Measurements from ENCODE around the gene GTSE1. TPM values are rescaled to one million over a fixed set of nuclear protein-coding genes. Genes with fewer than 3 reads are reported as not detected.

Gene GTSE1
- polyA plus RNA-seq, 1 of the 3 experiments (the other 2 are of a cell fraction) = 12.2 TPM

GRCh38 chr22:46320166-46320710 lies 23.6 kb downstream of the GTSE1 start (continued):
- no peak for TF ChIP-seq YY1 (IDR thresholded peaks at IDR 0.05; ENCODE audit: low read depth)
- TF ChIP-seq USF2 (IDR thresholded peaks at IDR 0.05; ENCODE audit: borderline replicate concordance, low read depth, low read length) = no peak
- no peak for TF ChIP-seq NFIC (IDR thresholded peaks at IDR 0.05; ENCODE audit: borderline replicate concordance)

GRCh38 chr22:46320716-46321386 lies 24.2 kb downstream of the GTSE1 start:
- Histone ChIP-seq H3K27ac (ENCODE audit: low read depth in 2 of 2, low read length in 1 of 2) (no peak overlapping the region), H4K20me1 (ENCODE audit: insufficient read depth) (no peaks in the 10 kb centered on the region), H3F3A (replicated peaks; ENCODE audit: insufficient read depth) (no peaks in the 10 kb centered on the region), H3K36me3 (replicated peaks in 1 of 2; ENCODE audit: control insufficient read depth in 1 of 2, insufficient read depth in 2 of 2, low read length in 1 of 2) (peaks cover 5 to 18% of the 10 kb centered on the region in 2 experiments), H3K9ac (no peak overlapping the region), H2AFZ (ENCODE audit: low read depth) (no peak overlapping the region), H3K79me2 (ENCODE audit: insufficient read depth) (peaks cover 49% of the 10 kb centered on the region), H3K4me1 (ENCODE audit: control insufficient read depth in 1 of 2, insufficient read depth in 2 of 2, low read depth in 1 of 2, low read length in 1 of 2) (no peaks in the 10 kb centered on the region), H3K4me3 (ENCODE audit: low read depth in 2 of 2, low read length in 1 of 2) (no peak overlapping the region), H3K9me3 (no peaks in the 10 kb centered on the region), H3K4me2 (no peak overlapping the region), H3K27me3 (ENCODE audit: insufficient read depth) (no peaks in the 10 kb centered on the region), H3K9me2 (no peaks in the 10 kb centered on the region)
- 95% methylated on average over 17 of the region's 20 CpGs for WGBS (ENCODE audit: low lambda C conversion rate)
- no peak for DNase-seq
- ChIA-PET POLR2A (interaction anchor here (0.6 kb wide), 1 partner anchor 177 kb away, joined by 3 read pairs; no protein-coding TSS in a partner anchor), CTCF (interaction anchor here (0.8 to 1.4 kb wide), 3 partner anchors 199 to 326 kb away, joined by 3 to 5 read pairs (median 4); no protein-coding TSS in a partner anchor)
- no peak for TF ChIP-seq IRF3 (IDR thresholded peaks at IDR 0.05; ENCODE audit: low read depth, low read length)
- TF ChIP-seq RXRA (IDR thresholded peaks at IDR 0.05; ENCODE audit: borderline replicate concordance, low read depth) = no peak

GRCh38 chr22:46322711-46323110 lies 26.0 kb downstream of the GTSE1 start:
- peaks cover 37% of the 10 kb centered on the region for H3K79me2 ChIP-seq (ENCODE audit: insufficient read depth)
- H3K4me2 ChIP-seq = no peak overlapping the region
- peaks cover 10 to 21% of the 10 kb centered on the region in 2 experiments for H3K36me3 ChIP-seq (replicated peaks in 1 of 2; ENCODE audit: control insufficient read depth in 1 of 2, insufficient read depth in 2 of 2, low read length in 1 of 2)
- WGBS (ENCODE audit: low lambda C conversion rate) = 92% methylated on average over 8 of the region's 15 CpGs
- H3K9me2 ChIP-seq = no peaks in the 10 kb centered on the region
- H3K27me3 ChIP-seq (ENCODE audit: insufficient read depth) = no peaks in the 10 kb centered on the region
- no peak overlapping the region for H2AFZ ChIP-seq (ENCODE audit: low read depth)
- POLR2A ChIA-PET = no interaction called here
- H3K4me1 ChIP-seq (ENCODE audit: control insufficient read depth in 1 of 2, insufficient read depth in 2 of 2, low read depth in 1 of 2, low read length in 1 of 2) = no peaks in the 10 kb centered on the region
- TF ChIP-seq SMC3 (IDR thresholded peaks at IDR 0.05; ENCODE audit: low read depth, low read length) = no peak
- no peak for TF ChIP-seq MXI1 (IDR thresholded peaks at IDR 0.05; ENCODE audit: low read depth, low read length)
- TF ChIP-seq YY1 (IDR thresholded peaks at IDR 0.05; ENCODE audit: low read depth) = no peak
- no peak overlapping the region for H3K4me3 ChIP-seq (ENCODE audit: low read depth in 2 of 2, low read length in 1 of 2)
- CTCF ChIA-PET = no interaction called here
- DNase-seq = no peak
- no peak overlapping the region for H3K9ac ChIP-seq
- no peaks in the 10 kb centered on the region for H3K9me3 ChIP-seq
- no peaks in the 10 kb centered on the region for H3F3A ChIP-seq (replicated peaks; ENCODE audit: insufficient read depth)
- no peaks in the 10 kb centered on the region for H4K20me1 ChIP-seq (ENCODE audit: insufficient read depth)
- H3K27ac ChIP-seq (ENCODE audit: low read depth in 2 of 2, low read length in 1 of 2) = no peak overlapping the region
